Measurements from ENCODE around the gene GOLGA8S. TPM values are rescaled to one million over a fixed set of nuclear protein-coding genes. Genes with fewer than 3 reads are reported as not detected.
"Not testable (repeated sequence)": the region's sequence is repeated elsewhere in the genome, so short reads cannot be mapped to it uniquely, and the experiment has no call there.

GOLGA8S gene
- total and polyA plus RNA-seq, 7 experiments from 2014 or later: 0.42 to 0.84 (median 0.57) TPM; not detected in 2

DNA sequence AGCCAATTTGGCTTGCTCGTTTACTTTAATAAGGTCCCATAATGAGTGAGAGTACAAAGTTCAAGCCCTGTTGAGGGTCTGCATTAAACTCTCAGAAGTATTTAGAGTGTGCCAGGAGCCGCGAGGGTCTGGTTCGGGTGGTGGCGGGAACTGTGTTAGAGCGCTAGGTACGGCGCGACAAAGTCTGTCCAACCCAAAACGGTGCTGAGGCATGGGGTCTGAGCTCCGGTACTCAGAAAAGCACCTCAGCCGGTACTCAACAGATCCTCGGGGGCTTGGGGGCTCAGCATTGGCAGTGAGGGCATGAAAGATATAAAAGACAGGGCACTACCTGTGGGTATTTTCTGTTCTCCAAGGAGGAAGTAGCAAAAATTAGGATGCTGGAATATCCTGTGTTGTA lies 24.4 kb downstream of the GOLGA8S start:
- H3K27me3 ChIP-seq (ENCODE audit: control insufficient read depth in 2 of 2, insufficient read depth in 2 of 2, low read length in 2 of 2); H3K27ac ChIP-seq (ENCODE audit: low read depth, low read length); H3K4me1 Mint-ChIP-seq; intact Hi-C loops (cut with micrococcal nuclease); ATAC-seq; H3K27me3 Mint-ChIP-seq; CTCF ChIA-PET; H3K4me3 Mint-ChIP-seq; H3K9me3 ChIP-seq (ENCODE audit: control insufficient read depth in 2 of 3, low read length in 3 of 3); H3K4me1 ChIP-seq (ENCODE audit: control insufficient read depth in 2 of 2, insufficient read depth in 2 of 2, low read length in 2 of 2); H3K4me3 ChIP-seq (ENCODE audit: low read length); H3K36me3 Mint-ChIP-seq; POLR2A ChIA-PET; DNase-seq; H3K27ac Mint-ChIP-seq; H3K9me3 Mint-ChIP-seq; H3K36me3 ChIP-seq (ENCODE audit: control insufficient read depth in 2 of 3, insufficient read depth in 3 of 3, low read length in 3 of 3): not testable (repeated sequence)

DNA sequence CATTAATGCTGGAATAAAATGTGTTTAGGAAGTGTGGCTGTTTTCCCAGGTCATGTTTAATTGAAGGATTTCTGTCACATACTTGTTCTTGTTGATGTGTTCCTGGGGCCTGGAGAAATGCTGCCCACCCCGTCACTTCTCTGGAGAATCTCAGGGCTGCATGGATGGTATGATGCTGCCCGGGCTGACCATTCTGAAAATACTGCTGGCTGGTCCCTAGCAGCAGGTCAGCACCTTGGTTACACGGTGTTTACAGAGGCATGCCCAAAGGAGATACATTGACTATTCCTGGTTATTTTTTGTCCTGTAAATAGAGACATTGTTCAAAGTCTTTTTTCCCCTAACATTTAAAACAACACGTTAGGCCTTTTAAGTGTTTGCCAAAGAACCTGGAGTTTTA lies 26.2 kb downstream of the GOLGA8S start:
- H3K9me3 Mint-ChIP-seq; H3K4me1 ChIP-seq (ENCODE audit: control insufficient read depth in 2 of 2, insufficient read depth in 2 of 2, low read length in 2 of 2); H3K27ac Mint-ChIP-seq; H3K36me3 Mint-ChIP-seq; H3K4me3 ChIP-seq (ENCODE audit: low read length); H3K4me3 Mint-ChIP-seq; H3K27me3 ChIP-seq (ENCODE audit: control insufficient read depth in 2 of 2, insufficient read depth in 2 of 2, low read length in 2 of 2); DNase-seq; H3K27ac ChIP-seq (ENCODE audit: low read depth, low read length); H3K36me3 ChIP-seq (ENCODE audit: control insufficient read depth in 2 of 3, insufficient read depth in 3 of 3, low read length in 3 of 3); H3K9me3 ChIP-seq (ENCODE audit: control insufficient read depth in 2 of 3, low read length in 3 of 3); CTCF ChIA-PET; POLR2A ChIA-PET; ATAC-seq; intact Hi-C loops (cut with micrococcal nuclease); H3K4me1 Mint-ChIP-seq: not testable (repeated sequence)
- peaks cover 3 to 11% (median 6%) of the 10 kb centered on the region in 5 donors for H3K27me3 Mint-ChIP-seq

DNA sequence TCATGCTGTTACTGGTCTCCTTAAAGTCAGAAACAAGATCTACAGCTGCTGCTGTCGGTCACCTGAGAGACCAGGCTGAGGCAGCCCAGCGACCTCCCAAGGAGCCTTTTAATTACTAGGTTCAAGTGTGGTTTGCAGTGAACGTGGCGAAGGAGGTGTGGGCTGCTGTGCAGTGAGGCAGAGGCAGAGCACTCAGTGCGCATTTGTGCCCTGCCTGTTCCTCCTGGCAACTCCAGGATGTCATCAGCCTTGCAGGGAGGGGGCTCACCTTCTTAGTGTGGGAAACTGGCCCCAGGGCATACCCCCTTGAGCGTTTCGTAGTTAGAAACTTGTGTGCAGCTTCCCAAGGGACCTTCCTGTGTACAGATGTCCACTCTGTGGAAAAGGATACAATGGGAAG lies 26.6 kb downstream of the GOLGA8S start:
- H3K27me3 ChIP-seq (ENCODE audit: control insufficient read depth in 2 of 2, insufficient read depth in 2 of 2, low read length in 2 of 2); DNase-seq; H3K36me3 ChIP-seq (ENCODE audit: control insufficient read depth in 2 of 3, insufficient read depth in 3 of 3, low read length in 3 of 3); H3K27ac ChIP-seq (ENCODE audit: low read depth, low read length); H3K4me3 Mint-ChIP-seq; POLR2A ChIA-PET; intact Hi-C loops (cut with micrococcal nuclease); CTCF ChIA-PET; H3K4me1 Mint-ChIP-seq; H3K36me3 Mint-ChIP-seq; ATAC-seq; H3K27ac Mint-ChIP-seq; H3K4me1 ChIP-seq (ENCODE audit: control insufficient read depth in 2 of 2, insufficient read depth in 2 of 2, low read length in 2 of 2); H3K9me3 Mint-ChIP-seq; H3K9me3 ChIP-seq (ENCODE audit: control insufficient read depth in 2 of 3, low read length in 3 of 3); H3K4me3 ChIP-seq (ENCODE audit: low read length): not testable (repeated sequence)
- H3K27me3 Mint-ChIP-seq: peaks cover 3 to 14% (median 9%) of the 10 kb centered on the region in 5 donors

DNA sequence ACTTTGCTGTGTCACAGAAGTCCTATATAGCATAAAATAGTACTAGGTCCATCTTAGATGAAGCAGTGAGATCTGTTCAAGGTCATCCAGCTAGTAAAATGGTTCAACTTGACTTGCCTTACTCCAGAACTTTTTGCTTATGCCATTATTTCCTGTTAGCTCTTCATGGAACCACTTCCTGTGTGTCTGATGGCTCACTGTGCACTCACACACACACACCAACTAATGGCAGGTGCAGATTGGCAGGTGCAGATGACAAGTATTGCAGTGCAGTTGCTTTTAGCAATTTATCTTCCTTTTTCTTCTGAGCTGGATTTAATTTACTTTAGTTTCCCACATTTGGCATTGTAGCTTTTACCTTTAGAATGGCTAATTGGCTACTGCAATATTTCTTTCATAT lies 29.8 kb downstream of the GOLGA8S start:
- ATAC-seq: no peak
- intact Hi-C loops (cut with micrococcal nuclease): no loop called here
- Histone ChIP-seq H3K9me3 (ENCODE audit: control insufficient read depth in 2 of 3, low read length in 3 of 3) (no peaks in the 10 kb centered on the region), H3K36me3 (ENCODE audit: control insufficient read depth in 2 of 3, insufficient read depth in 3 of 3, low read length in 3 of 3) (no peaks in the 10 kb centered on the region), H3K27ac (ENCODE audit: low read depth, low read length) (no peak overlapping the region), H3K4me3 (ENCODE audit: low read length) (no peak overlapping the region), H3K4me1 (ENCODE audit: control insufficient read depth in 2 of 2, insufficient read depth in 2 of 2, low read length in 2 of 2) (no peaks in the 10 kb centered on the region), H3K27me3 (ENCODE audit: control insufficient read depth in 2 of 2, insufficient read depth in 2 of 2, low read length in 2 of 2) (no peaks in the 10 kb centered on the region)
- peaks cover 0 to 1% (median 0%) of the 10 kb centered on the region in 11 donors for H3K9me3 Mint-ChIP-seq
- CTCF ChIA-PET: no interaction called here
- no peaks in the 10 kb centered on the region for H3K36me3 Mint-ChIP-seq
- DNase-seq: no peak
- peaks cover 3 to 24% (median 17%) of the 10 kb centered on the region in 5 donors for H3K27me3 Mint-ChIP-seq
- peaks cover 0 to 2% (median 0%) of the 10 kb centered on the region in 7 donors for H3K4me1 Mint-ChIP-seq
- no peak overlapping the region for H3K4me3 Mint-ChIP-seq
- H3K27ac Mint-ChIP-seq: no peak overlapping the region
- POLR2A ChIA-PET: no interaction called here

DNA sequence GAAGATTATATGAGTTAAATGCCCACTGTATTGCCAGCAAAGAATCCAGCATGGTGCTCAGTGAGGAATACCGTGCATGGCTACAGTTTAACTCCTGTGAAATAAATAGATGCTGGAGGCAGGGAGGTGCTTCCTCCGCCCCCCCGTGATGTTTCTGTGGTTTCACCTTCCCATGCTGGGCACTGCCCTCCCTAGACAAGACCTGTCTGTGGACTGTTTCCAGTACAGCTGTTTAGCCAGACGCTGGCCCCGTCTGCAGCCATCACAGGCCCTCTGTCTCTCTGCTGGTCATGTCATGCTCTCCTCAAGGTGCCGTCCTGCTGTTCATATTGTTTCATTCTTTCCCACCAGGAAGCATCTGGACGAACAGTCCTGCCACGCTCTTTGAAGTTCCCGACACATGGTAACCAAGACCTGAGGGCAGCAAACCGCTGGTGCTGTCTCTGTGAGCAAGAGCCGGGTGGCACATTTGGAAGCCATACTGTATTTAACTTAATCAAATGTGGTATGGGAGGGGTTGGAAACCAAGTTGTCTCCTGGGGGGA lies 31.4 kb downstream of the GOLGA8S start:
- Mint-ChIP-seq H3K27me3 (peaks cover 3 to 24% (median 19%) of the 10 kb centered on the region in 5 donors), H3K36me3 (no peaks in the 10 kb centered on the region), H3K4me3 (no peak overlapping the region), H3K4me1 (peaks cover 0 to 2% (median 0%) of the 10 kb centered on the region in 7 donors), H3K27ac (no peak overlapping the region), H3K9me3 (peaks cover 0 to 1% (median 0%) of the 10 kb centered on the region in 11 donors)
- H3K9me3 ChIP-seq (ENCODE audit: control insufficient read depth in 2 of 3, low read length in 3 of 3): no peaks in the 10 kb centered on the region
- ChIA-PET CTCF (no interaction called here), POLR2A (no interaction called here)
- H3K4me1 ChIP-seq (ENCODE audit: control insufficient read depth in 2 of 2, insufficient read depth in 2 of 2, low read length in 2 of 2): no peaks in the 10 kb centered on the region
- H3K36me3 ChIP-seq (ENCODE audit: control insufficient read depth in 2 of 3, insufficient read depth in 3 of 3, low read length in 3 of 3): no peaks in the 10 kb centered on the region
- ATAC-seq (no peak), DNase-seq (no peak)
- intact Hi-C loops (cut with micrococcal nuclease): no loop called here
- no peaks in the 10 kb centered on the region for H3K27me3 ChIP-seq (ENCODE audit: control insufficient read depth in 2 of 2, insufficient read depth in 2 of 2, low read length in 2 of 2)
- no peak overlapping the region for H3K27ac ChIP-seq (ENCODE audit: low read depth, low read length)
- no peak overlapping the region for H3K4me3 ChIP-seq (ENCODE audit: low read length)

DNA sequence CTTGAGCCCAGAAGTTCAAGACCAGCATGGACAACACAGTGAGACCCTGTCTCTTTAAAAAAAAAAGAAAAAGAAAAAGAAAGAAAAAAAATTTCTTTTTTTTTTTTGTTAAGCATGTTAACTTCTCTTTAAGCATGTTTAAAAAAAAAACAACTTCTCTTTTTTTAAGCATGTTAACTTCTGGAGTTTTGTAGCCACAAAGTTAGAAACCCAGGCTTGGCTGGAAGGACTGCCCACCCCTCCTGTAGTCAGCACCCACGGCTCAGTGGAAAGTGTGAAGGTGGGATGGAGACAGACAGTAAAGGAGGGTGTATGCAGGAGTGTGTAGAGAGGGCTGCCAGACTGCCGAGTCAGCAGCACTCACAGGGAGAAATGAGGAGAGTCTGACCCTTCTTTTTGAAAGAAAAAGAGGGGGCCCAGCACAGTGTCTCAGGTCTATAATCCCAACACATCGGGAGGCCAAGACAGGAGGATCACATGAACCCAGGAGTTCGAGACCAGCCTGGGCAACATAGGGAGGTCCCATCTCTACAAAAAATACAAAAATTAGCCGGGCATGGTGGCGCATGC lies 33.2 kb downstream of the GOLGA8S start:
- H3K27me3 ChIP-seq (ENCODE audit: control insufficient read depth in 2 of 2, insufficient read depth in 2 of 2, low read length in 2 of 2): no peaks in the 10 kb centered on the region
- no peak overlapping the region for H3K4me3 ChIP-seq (ENCODE audit: low read length)
- Mint-ChIP-seq H3K4me3 (no peak overlapping the region), H3K27ac (no peak overlapping the region), H3K4me1 (peaks cover 0 to 2% (median 0%) of the 10 kb centered on the region in 7 donors), H3K36me3 (no peaks in the 10 kb centered on the region), H3K27me3 (peaks cover 3 to 24% (median 19%) of the 10 kb centered on the region in 5 donors), H3K9me3 (peaks cover 0 to 1% (median 0%) of the 10 kb centered on the region in 11 donors)
- intact Hi-C loops (cut with micrococcal nuclease): no loop called here
- no peaks in the 10 kb centered on the region for H3K4me1 ChIP-seq (ENCODE audit: control insufficient read depth in 2 of 2, insufficient read depth in 2 of 2, low read length in 2 of 2)
- no peaks in the 10 kb centered on the region for H3K36me3 ChIP-seq (ENCODE audit: control insufficient read depth in 2 of 3, insufficient read depth in 3 of 3, low read length in 3 of 3)
- ChIA-PET CTCF (no interaction called here), POLR2A (no interaction called here)
- no peak for ATAC-seq
- DNase-seq: no peak
- H3K27ac ChIP-seq (ENCODE audit: low read depth, low read length): no peak overlapping the region
- H3K9me3 ChIP-seq (ENCODE audit: control insufficient read depth in 2 of 3, low read length in 3 of 3): no peaks in the 10 kb centered on the region

DNA sequence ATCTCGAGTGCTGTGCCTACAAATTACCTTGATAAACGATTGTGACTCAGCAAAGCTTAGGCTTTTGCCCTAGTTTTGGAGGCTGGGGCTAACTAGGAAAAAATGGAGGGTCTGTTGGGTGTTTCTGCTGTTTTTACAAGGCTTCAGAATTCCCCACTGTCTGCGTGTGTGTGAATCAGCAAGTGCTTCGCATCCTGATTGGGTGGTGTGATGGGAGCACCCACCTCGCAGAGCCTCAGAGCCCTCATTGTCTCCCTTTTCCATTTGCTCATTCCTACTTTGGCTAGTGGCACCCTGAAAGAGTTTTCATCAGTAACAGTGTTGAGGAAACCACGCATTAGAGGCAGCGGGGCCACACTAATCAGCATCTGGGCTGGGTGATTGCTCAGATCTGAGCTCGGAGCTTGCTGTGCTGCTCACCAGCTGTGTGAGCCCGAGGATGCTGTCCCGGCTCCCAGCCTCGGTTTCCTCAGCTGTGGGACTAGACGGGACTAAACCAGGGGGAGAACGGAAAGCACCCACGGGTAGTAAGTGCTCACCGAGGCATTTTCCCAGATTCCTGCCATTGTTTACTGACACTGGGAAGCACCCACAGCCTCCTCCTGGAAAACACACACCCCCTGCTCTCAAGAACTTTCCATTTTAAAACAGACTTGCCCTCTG lies 40.6 kb downstream of the GOLGA8S start:
- CTCF ChIA-PET: no interaction called here
- intact Hi-C loops (cut with micrococcal nuclease): no loop called here
- Mint-ChIP-seq H3K27me3 (peaks cover 0 to 13% (median 4%) of the 10 kb centered on the region in 5 donors), H3K27ac (no peak overlapping the region), H3K9me3 (peaks cover 0 to 5% (median 0%) of the 10 kb centered on the region in 11 donors), H3K36me3 (no peaks in the 10 kb centered on the region), H3K4me1 (no peaks in the 10 kb centered on the region), H3K4me3 (no peak overlapping the region)
- no peak overlapping the region for H3K27ac ChIP-seq (ENCODE audit: low read depth, low read length)
- no peaks in the 10 kb centered on the region for H3K4me1 ChIP-seq (ENCODE audit: control insufficient read depth in 2 of 2, insufficient read depth in 2 of 2, low read length in 2 of 2)
- H3K9me3 ChIP-seq (ENCODE audit: control insufficient read depth in 2 of 3, low read length in 3 of 3): no peaks in the 10 kb centered on the region
- no peak overlapping the region for H3K4me3 ChIP-seq (ENCODE audit: low read length)
- DNase-seq (no peak), ATAC-seq (no peak)
- POLR2A ChIA-PET: no interaction called here
- H3K27me3 ChIP-seq (ENCODE audit: control insufficient read depth in 2 of 2, insufficient read depth in 2 of 2, low read length in 2 of 2): no peaks in the 10 kb centered on the region
- no peaks in the 10 kb centered on the region for H3K36me3 ChIP-seq (ENCODE audit: control insufficient read depth in 2 of 3, insufficient read depth in 3 of 3, low read length in 3 of 3)

Data from naive thymus-derived CD4-positive, alpha-beta T cell (primary cell).